Smooth muscle cell (in vitro differentiated cells): Measurements from ENCODE around the gene ZNF419. TPM values are rescaled to one million over a fixed set of nuclear protein-coding genes. Genes with fewer than 3 reads are reported as not detected.
"Not testable (repeated sequence)": the region's sequence is repeated elsewhere in the genome, so short reads cannot be mapped to it uniquely, and the experiment has no call there.

Experiments used
- DNase-seq: peaks from one replicate; lab custom pipeline; 2025; ENCODE audit not compliant: unreplicated experiment; lab: John Stamatoyannopoulos, UW
- H2AFZ ChIP-seq: fragments of 200-600 bp; sonication (generic); 2 replicates; pipeline ENCODE4 v1.6.0; 2016; ENCODE audit warnings: antibody characterized with exemption, low read depth, mild to moderate bottlenecking
- H3F3A ChIP-seq: fragments of 200-600 bp; sonication (generic); 2 replicates; pipeline ENCODE4 v1.6.0; 2017; ENCODE audit warnings: antibody characterized with exemption, low read depth
- H3K27ac ChIP-seq: fragments of 200-600 bp; sonication (generic); 2 replicates; pipeline ENCODE4 v1.5.1; 2016; ENCODE audit warnings: low read depth, mild to moderate bottlenecking
- H3K27me3 ChIP-seq: fragments of 200-600 bp; sonication (generic); 2 replicates; pipeline ENCODE4 v1.6.1; 2016; ENCODE audit warnings: low read depth, mild to moderate bottlenecking
- H3K36me3 ChIP-seq: fragments of 200-600 bp; sonication (generic); 2 replicates; pipeline ENCODE4 v1.5.1; 2016; ENCODE audit warnings: low read depth
- H3K4me1 ChIP-seq: fragments of 200-600 bp; sonication (generic); 2 replicates; pipeline ENCODE4 v1.5.1; 2016; ENCODE audit warnings: low read depth
- H3K4me2 ChIP-seq: fragments of 200-600 bp; sonication (generic); 2 replicates; pipeline ENCODE4 v1.6.0; 2016; ENCODE audit warnings: mild to moderate bottlenecking
- H3K4me3 ChIP-seq: fragments of 200-600 bp; sonication (generic); 2 replicates; pipeline ENCODE4 v1.5.1; 2016; ENCODE audit warnings: mild to moderate bottlenecking
- H3K79me2 ChIP-seq: fragments of 200-600 bp; sonication (generic); 2 replicates; pipeline ENCODE4 v1.6.0; 2016; ENCODE audit warnings: low read depth, mild to moderate bottlenecking
- H3K9ac ChIP-seq: fragments of 200-600 bp; sonication (generic); 2 replicates; pipeline ENCODE4 v1.6.0; 2016; ENCODE audit warnings: low read depth
- H3K9me3 ChIP-seq: fragments of 200-600 bp; sonication (generic); replicated peaks from 2 replicates; pipeline ENCODE4 v1.5.1; 2016; ENCODE audit warnings: low read depth
- H4K20me1 ChIP-seq: fragments of 200-600 bp; sonication (generic); 2 replicates; pipeline ENCODE4 v1.6.0; 2016; ENCODE audit warnings: low read depth
- WGBS: methylation state at CpG from one replicate; pipeline ENCODE4 v1.1.7; 2016; ENCODE audit warnings: low lambda C conversion rate; 5-methylcytosine and 5-hydroxymethylcytosine counted together
- polyA plus RNA-seq: library from polyadenylated mRNA; unstranded; fragments of >200 nt; fragmentation: Nextera tagmentation; extraction: Ambion mirVana; gene quantifications from 2 replicates; pipeline ENCODE4 v1.2.1, GENCODE V29; 2016
- total RNA-seq: library from RNA; depleted of rRNA; stranded (reverse); fragments of >200 nt; gene quantifications from 2 replicates; pipeline ENCODE4 v1.2.3, GENCODE V29; 2014
- TF ChIP-seq, protein P1 (sequence below): fragments of 200-600 bp; sonication (generic); IDR thresholded peaks from 2 replicates; pipeline ENCODE4 v1.5.1; 2017; ENCODE audit warnings: borderline replicate concordance, mild to moderate bottlenecking, antibody characterized with exemption; ENCODE audit not compliant: insufficient read depth, poor library complexity, severe bottlenecking

The ZNF419 gene
- total and polyA plus RNA-seq, 2 experiments from 2014 or later = 9.4 to 20.5 TPM

- no peaks in the 10 kb centered on the region for H4K20me1 ChIP-seq
- DNase-seq = no peak
- H3K79me2 ChIP-seq = peaks cover 15% of the 10 kb centered on the region
- H3K4me1 ChIP-seq = peaks cover 3% of the 10 kb centered on the region
- no peaks in the 10 kb centered on the region for H3K27me3 ChIP-seq
- H3F3A ChIP-seq = no peaks in the 10 kb centered on the region
- H3K27ac ChIP-seq = no peak overlapping the region
- H3K9me3 ChIP-seq = peaks cover 65% of the 10 kb centered on the region
- H2AFZ ChIP-seq = no peak overlapping the region
- peaks cover 45% of the 10 kb centered on the region for H3K36me3 ChIP-seq
- no peak overlapping the region for H3K4me2 ChIP-seq
- H3K9ac ChIP-seq = no peak overlapping the region
- H3K4me3 ChIP-seq = no peak overlapping the region
- WGBS = 99% methylated on average over 4 of the region's 4 CpGs
- TF ChIP-seq, protein P1, sequence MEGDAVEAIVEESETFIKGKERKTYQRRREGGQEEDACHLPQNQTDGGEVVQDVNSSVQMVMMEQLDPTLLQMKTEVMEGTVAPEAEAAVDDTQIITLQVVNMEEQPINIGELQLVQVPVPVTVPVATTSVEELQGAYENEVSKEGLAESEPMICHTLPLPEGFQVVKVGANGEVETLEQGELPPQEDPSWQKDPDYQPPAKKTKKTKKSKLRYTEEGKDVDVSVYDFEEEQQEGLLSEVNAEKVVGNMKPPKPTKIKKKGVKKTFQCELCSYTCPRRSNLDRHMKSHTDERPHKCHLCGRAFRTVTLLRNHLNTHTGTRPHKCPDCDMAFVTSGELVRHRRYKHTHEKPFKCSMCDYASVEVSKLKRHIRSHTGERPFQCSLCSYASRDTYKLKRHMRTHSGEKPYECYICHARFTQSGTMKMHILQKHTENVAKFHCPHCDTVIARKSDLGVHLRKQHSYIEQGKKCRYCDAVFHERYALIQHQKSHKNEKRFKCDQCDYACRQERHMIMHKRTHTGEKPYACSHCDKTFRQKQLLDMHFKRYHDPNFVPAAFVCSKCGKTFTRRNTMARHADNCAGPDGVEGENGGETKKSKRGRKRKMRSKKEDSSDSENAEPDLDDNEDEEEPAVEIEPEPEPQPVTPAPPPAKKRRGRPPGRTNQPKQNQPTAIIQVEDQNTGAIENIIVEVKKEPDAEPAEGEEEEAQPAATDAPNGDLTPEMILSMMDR = no peak
Observed at GRCh38 chr19:57473646-57474045, 13.9 kb upstream of the ZNF419 start.

- Histone ChIP-seq H3K79me2 (no peaks in the 10 kb centered on the region), H3K9ac (peak within 1 kb of the TSS; percentile 42), H3K27me3 (no peaks in the 10 kb centered on the region), H3K36me3 (peaks cover 14% of the 10 kb centered on the region), H3K4me1 (peaks cover 3% of the 10 kb centered on the region), H3K9me3 (peaks cover 32% of the 10 kb centered on the region), H4K20me1 (no peaks in the 10 kb centered on the region), H3K4me2 (peak within 1 kb of the TSS; percentile 89), H3K27ac (no peak within 1 kb of the TSS), H2AFZ (peak within 1 kb of the TSS; percentile 99), H3F3A (no peaks in the 10 kb centered on the region), H3K4me3 (peak within 1 kb of the TSS; percentile 79)
- TF ChIP-seq, protein P1 = peak; percentile 17
- DNase-seq = peak; percentile 3
- WGBS = 10% methylated on average over 38 of the region's 38 CpGs
Observed at GRCh38 chr19:57477191-57478008, 10.2 kb upstream of the ZNF419 start, which contains the start of gene ZNF772. TSS of gene ZNF772 (minus strand) at chr19:57477566. CDS start at chr19:57477309, 257 bp downstream.

DNA sequence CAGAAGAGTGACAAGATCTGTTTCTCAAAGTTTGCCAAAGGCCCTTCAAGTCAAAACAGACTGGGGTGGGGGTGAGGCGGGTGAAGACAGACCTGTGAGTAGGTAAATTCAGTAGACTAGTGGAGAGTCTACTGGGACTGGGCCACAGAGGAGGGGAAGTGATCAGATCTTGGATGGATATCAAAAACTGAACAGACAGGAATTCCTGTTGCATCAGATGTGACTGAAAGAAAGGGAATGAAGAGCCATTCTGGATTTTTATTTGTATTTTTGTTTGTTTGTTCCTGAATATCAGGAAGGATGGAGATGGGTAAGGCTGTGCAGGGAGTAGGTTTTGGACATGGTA, 722 bp downstream of the ZNF419 start:
- not testable (repeated sequence) for H2AFZ ChIP-seq, DNase-seq, H3K4me1 ChIP-seq, H4K20me1 ChIP-seq, H3K9ac ChIP-seq, H3K36me3 ChIP-seq, H3K27me3 ChIP-seq, H3K27ac ChIP-seq, H3F3A ChIP-seq, H3K9me3 ChIP-seq
- Histone ChIP-seq H3K79me2 (peaks cover 18% of the 10 kb centered on the region), H3K4me3 (peak overlapping the region; percentile 47), H3K4me2 (peak overlapping the region; percentile 73)
- no CpG with 5 or more reads among the region's 1 CpG for WGBS

- not testable (repeated sequence) for H3K9ac ChIP-seq, H2AFZ ChIP-seq, DNase-seq, H3F3A ChIP-seq, H3K27me3 ChIP-seq, H3K36me3 ChIP-seq, H3K4me1 ChIP-seq, H3K9me3 ChIP-seq, H3K27ac ChIP-seq, H4K20me1 ChIP-seq
- peaks cover 29% of the 10 kb centered on the region for H3K79me2 ChIP-seq
- peak overlapping the region; percentile 83 for H3K4me2 ChIP-seq
- peak overlapping the region; percentile 84 for H3K4me3 ChIP-seq
Observed at GRCh38 chr19:57499332-57499679, 11.8 kb downstream of the ZNF419 start.

DNA sequence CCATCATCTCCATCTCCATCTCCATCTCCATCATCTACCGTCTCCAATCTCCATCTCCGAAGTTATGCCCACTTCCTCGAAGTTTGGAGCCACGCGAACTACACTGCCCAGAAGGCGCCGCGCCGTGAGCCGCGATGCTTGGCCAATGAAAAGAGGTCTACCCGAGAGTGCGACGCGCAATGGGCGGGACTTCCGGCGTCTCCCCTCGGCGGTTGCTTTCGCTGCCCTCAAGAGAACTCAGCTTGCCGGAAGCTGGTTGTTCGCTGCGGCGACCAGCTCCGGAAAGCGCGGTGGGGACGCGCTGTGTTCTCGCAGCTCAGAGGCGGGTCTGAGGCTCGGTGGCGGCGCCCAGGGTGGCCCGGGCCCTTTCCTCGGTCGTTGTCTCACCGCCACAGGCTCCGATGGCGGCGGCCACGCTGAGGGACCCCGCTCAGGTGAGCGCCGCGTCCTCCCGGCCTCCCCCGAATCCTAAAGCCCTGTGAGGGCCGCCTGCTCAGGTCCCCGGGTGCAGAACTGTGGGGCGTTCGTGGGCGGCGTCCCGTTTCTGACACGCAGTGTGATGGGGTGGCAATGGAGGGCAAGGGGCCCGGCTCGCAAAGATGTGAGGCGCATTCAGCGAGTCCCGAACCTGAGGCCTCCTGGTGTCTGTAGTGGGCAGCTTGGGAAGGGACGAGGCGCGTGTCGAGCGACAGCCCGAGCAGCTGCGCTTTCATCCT, 12.3 kb downstream of the ZNF419 start, which contains the start of gene ZNF773:
TSS of gene ZNF773 (plus strand) at position 259 of the 716 bp plus-strand sequence. CDS start at position 402, 143 bp downstream.
- not testable (repeated sequence) for H3K27me3 ChIP-seq, H4K20me1 ChIP-seq, H3K36me3 ChIP-seq, H3K4me1 ChIP-seq, H3K27ac ChIP-seq, H3K9me3 ChIP-seq, H3F3A ChIP-seq
- Histone ChIP-seq H3K9ac (peak within 1 kb of the TSS; percentile 86), H3K4me3 (peak within 1 kb of the TSS; percentile 84), H2AFZ (peak within 1 kb of the TSS; percentile 4), H3K4me2 (peak within 1 kb of the TSS; percentile 83), H3K79me2 (peaks cover 29% of the 10 kb centered on the region)
- WGBS = under 1% methylated on average over 61 of the region's 69 CpGs
- DNase-seq = peak; percentile 36

GRCh38 chr19:57500400-57500799, 12.8 kb downstream of the ZNF419 start:
- H3F3A ChIP-seq, H3K9me3 ChIP-seq, H3K4me1 ChIP-seq, H3K27me3 ChIP-seq, H3K36me3 ChIP-seq, H2AFZ ChIP-seq, H3K27ac ChIP-seq, H4K20me1 ChIP-seq, DNase-seq, H3K9ac ChIP-seq: not testable (repeated sequence)
- 22% methylated on average over 1 of the region's 4 CpGs for WGBS
- H3K4me2 ChIP-seq = peak overlapping the region; percentile 83
- H3K79me2 ChIP-seq = peaks cover 29% of the 10 kb centered on the region
- H3K4me3 ChIP-seq = peak overlapping the region; percentile 84
